HCT116 (cell line): ENCODE results near the gene FCHSD2.

ENCODE experiments used
- POLR2AphosphoS5 ChIP-seq: IDR thresholded peaks from 2 replicates; pipeline ENCODE4 v1.6.1; 2011; ENCODE audit warnings: mild to moderate bottlenecking, low read depth, low read length, moderate library complexity
- SIN3A ChIP-seq: IDR thresholded peaks from 2 replicates; pipeline ENCODE4 v1.6.1; 2012; ENCODE audit warnings: low read depth
- YY1 ChIP-seq: IDR thresholded peaks from 2 replicates; pipeline ENCODE4 v1.6.1; 2011; ENCODE audit warnings: low read length, low read depth, moderate library complexity, mild to moderate bottlenecking; ENCODE audit not compliant: insufficient replicate concordance; ENCODE audit errors: extremely low read depth
- TF ChIP-seq, protein P1 (sequence below), 3 experiments: fragments of 200-600 bp in 1 of 3; sonication (generic) in 1 of 3; IDR thresholded peaks in 2 of 3; conservative IDR thresholded peaks in 1 of 3; 2 replicates each; pipeline ENCODE4 v1.5.1; 2012 to 2017; ENCODE audit warnings: low read depth in 2 of 3, low read length in 2 of 3, antibody characterized with exemption in 1 of 3, borderline replicate concordance in 1 of 3, control low read depth in 1 of 3, mild to moderate bottlenecking in 1 of 3, mixed read lengths in 1 of 3, mixed run types in 1 of 3, moderate library complexity in 1 of 3; ENCODE audit not compliant: insufficient read depth in 1 of 3
- TF ChIP-seq, protein P2 (sequence below): IDR thresholded peaks from 2 replicates; pipeline ENCODE4 v1.6.1; 2012; ENCODE audit warnings: low read depth

DNA sequence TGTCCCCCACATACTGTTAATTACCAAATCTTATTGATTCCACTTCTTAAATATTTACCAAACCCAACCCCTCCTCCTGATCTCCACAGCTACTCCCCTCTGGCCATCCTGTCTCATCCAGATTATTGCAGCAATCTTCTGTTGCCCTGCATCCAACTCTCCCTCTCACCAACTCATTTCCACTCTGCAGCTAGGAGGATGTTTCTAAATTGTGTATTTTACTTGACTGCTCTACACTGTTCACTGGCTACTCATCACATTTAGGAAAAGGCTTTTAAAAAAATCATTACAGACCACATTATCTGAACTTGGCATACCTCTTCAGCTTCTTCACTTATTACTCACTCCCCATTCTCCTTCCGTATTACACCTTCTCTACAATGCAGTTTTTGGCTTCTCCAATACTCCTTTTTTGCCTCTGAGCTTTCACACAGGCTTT is 210.0 kb downstream of the FCHSD2 start:
- no peak for TF ChIP-seq POLR2AphosphoS5
- TF ChIP-seq SIN3A, result no peak
- TF ChIP-seq, protein P1, sequence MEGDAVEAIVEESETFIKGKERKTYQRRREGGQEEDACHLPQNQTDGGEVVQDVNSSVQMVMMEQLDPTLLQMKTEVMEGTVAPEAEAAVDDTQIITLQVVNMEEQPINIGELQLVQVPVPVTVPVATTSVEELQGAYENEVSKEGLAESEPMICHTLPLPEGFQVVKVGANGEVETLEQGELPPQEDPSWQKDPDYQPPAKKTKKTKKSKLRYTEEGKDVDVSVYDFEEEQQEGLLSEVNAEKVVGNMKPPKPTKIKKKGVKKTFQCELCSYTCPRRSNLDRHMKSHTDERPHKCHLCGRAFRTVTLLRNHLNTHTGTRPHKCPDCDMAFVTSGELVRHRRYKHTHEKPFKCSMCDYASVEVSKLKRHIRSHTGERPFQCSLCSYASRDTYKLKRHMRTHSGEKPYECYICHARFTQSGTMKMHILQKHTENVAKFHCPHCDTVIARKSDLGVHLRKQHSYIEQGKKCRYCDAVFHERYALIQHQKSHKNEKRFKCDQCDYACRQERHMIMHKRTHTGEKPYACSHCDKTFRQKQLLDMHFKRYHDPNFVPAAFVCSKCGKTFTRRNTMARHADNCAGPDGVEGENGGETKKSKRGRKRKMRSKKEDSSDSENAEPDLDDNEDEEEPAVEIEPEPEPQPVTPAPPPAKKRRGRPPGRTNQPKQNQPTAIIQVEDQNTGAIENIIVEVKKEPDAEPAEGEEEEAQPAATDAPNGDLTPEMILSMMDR (IDR thresholded peaks at IDR 0.05 in 2 of 3, conservative IDR thresholded peaks at IDR 0.05 in 1 of 3; ENCODE audit: borderline replicate concordance in 1 of 3, insufficient read depth in 1 of 3, low read depth in 2 of 3, low read length in 2 of 3), result no peak
- TF ChIP-seq, protein P2, sequence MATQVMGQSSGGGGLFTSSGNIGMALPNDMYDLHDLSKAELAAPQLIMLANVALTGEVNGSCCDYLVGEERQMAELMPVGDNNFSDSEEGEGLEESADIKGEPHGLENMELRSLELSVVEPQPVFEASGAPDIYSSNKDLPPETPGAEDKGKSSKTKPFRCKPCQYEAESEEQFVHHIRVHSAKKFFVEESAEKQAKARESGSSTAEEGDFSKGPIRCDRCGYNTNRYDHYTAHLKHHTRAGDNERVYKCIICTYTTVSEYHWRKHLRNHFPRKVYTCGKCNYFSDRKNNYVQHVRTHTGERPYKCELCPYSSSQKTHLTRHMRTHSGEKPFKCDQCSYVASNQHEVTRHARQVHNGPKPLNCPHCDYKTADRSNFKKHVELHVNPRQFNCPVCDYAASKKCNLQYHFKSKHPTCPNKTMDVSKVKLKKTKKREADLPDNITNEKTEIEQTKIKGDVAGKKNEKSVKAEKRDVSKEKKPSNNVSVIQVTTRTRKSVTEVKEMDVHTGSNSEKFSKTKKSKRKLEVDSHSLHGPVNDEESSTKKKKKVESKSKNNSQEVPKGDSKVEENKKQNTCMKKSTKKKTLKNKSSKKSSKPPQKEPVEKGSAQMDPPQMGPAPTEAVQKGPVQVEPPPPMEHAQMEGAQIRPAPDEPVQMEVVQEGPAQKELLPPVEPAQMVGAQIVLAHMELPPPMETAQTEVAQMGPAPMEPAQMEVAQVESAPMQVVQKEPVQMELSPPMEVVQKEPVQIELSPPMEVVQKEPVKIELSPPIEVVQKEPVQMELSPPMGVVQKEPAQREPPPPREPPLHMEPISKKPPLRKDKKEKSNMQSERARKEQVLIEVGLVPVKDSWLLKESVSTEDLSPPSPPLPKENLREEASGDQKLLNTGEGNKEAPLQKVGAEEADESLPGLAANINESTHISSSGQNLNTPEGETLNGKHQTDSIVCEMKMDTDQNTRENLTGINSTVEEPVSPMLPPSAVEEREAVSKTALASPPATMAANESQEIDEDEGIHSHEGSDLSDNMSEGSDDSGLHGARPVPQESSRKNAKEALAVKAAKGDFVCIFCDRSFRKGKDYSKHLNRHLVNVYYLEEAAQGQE, result no peak
- no peak for TF ChIP-seq YY1
